Caco-2 (cell line): ENCODE measurements around the gene ELMO1. TPM values are rescaled to one million over a fixed set of nuclear protein-coding genes. Genes with fewer than 3 reads are reported as not detected.

Experiments
- BruUV-seq: library from RNA; stranded (reverse); fragments of 400-500 nt; replicated peaks from 2 replicates; lab custom pipeline; 2021; lab: Mats Ljungman, UMichigan
- CTCF ChIA-PET: fragments of 300-600 bp; sonication (Branson Sonifier 250); formaldehyde crosslinking; loops from one replicate; lab custom pipeline; 2022; ENCODE audit warnings: antibody characterized with exemption; lab: Charles Lee
- POLR2A ChIA-PET: fragments of 300-600 bp; sonication (Branson Sonifier 250); formaldehyde crosslinking; loops from one replicate; lab custom pipeline; 2022; ENCODE audit warnings: antibody characterized with exemption; lab: Charles Lee
- DNase-seq, 2 experiments: peaks; one replicate each; pipeline versions ENCODE4 v3.0.0 to v3.0.0-alpha.2; 2020 to 2022
- H3K27me3 ChIP-seq: replicated peaks from 2 replicates; pipeline ENCODE4 v1.6.0; 2011; ENCODE audit warnings: low read length; ENCODE audit not compliant: control insufficient read depth, insufficient read depth
- H3K36me3 ChIP-seq: 2 replicates; pipeline ENCODE4 v1.5.1; 2011; ENCODE audit warnings: low read length; ENCODE audit not compliant: control insufficient read depth, insufficient read depth
- H3K4me1 ChIP-seq: fragments of 250-450 bp; sonication (Bioruptor Pico); 2 replicates; pipeline ENCODE4 v1.5.1; 2020; ENCODE audit warnings: mild to moderate bottlenecking
- H3K4me3 ChIP-seq: 2 replicates; pipeline ENCODE4 v1.5.1; 2011; ENCODE audit warnings: low read depth, mild to moderate bottlenecking, control low read depth, low read length
- H3K9me3 ChIP-seq: fragments of 250-450 bp; sonication (Bioruptor Pico); 2 replicates; pipeline ENCODE4 v1.5.1; 2020; ENCODE audit warnings: mild to moderate bottlenecking, moderate library complexity
- H3K27ac Mint-ChIP-seq: one replicate; pipeline ENCODE4 v1.8.0; 2022; ENCODE audit warnings: mixed read lengths; ENCODE audit not compliant: unreplicated experiment
- H3K27me3 Mint-ChIP-seq: one replicate; pipeline ENCODE4 v1.8.0; 2022; ENCODE audit warnings: mixed read lengths; ENCODE audit not compliant: insufficient read depth, unreplicated experiment
- H3K36me3 Mint-ChIP-seq: one replicate; pipeline ENCODE4 v1.8.0; 2022; ENCODE audit warnings: mild to moderate bottlenecking, mixed read lengths; ENCODE audit not compliant: insufficient read depth, unreplicated experiment
- H3K4me1 Mint-ChIP-seq: one replicate; pipeline ENCODE4 v1.8.0; 2022; ENCODE audit warnings: low read depth, mixed read lengths; ENCODE audit not compliant: unreplicated experiment
- H3K4me3 Mint-ChIP-seq: one replicate; pipeline ENCODE4 v1.8.0; 2022; ENCODE audit warnings: mild to moderate bottlenecking, moderate library complexity, mixed read lengths; ENCODE audit not compliant: unreplicated experiment
- H3K9me3 Mint-ChIP-seq: one replicate; pipeline ENCODE4 v1.8.0; 2022; ENCODE audit warnings: mixed read lengths; ENCODE audit not compliant: unreplicated experiment
- intact Hi-C: fragments of 100-400 bp; cut with micrococcal nuclease; formaldehyde crosslinking; loops from one replicate; pipeline ENCODE4 v1.10.0; 2022; ENCODE audit not compliant: unreplicated experiment
- total RNA-seq: library from RNA; stranded (reverse); gene quantifications from 2 replicates; pipeline ENCODE4 v1.2.3, GENCODE V29; 2022
- TF ChIP-seq, protein P1 (sequence below), 2 experiments: fragments of 200-600 bp in 1 of 2; IDR thresholded peaks; 1 replicate in 1 of 2; 2 replicates in 1 of 2; pipeline versions ENCODE4 v1.5.1 to v1.8.0; 2011 to 2022; ENCODE audit warnings: antibody characterized with exemption in 1 of 2, control low read depth in 1 of 2, inconsistent platforms in 1 of 2, low read depth in 1 of 2, low read length in 1 of 2, mild to moderate bottlenecking in 1 of 2, moderate library complexity in 1 of 2; ENCODE audit not compliant: insufficient read depth in 1 of 2, severe bottlenecking in 1 of 2, unreplicated experiment in 1 of 2

The ELMO1 gene
- total RNA-seq, 1 experiment from 2014 or later: 0.14 TPM

DNA sequence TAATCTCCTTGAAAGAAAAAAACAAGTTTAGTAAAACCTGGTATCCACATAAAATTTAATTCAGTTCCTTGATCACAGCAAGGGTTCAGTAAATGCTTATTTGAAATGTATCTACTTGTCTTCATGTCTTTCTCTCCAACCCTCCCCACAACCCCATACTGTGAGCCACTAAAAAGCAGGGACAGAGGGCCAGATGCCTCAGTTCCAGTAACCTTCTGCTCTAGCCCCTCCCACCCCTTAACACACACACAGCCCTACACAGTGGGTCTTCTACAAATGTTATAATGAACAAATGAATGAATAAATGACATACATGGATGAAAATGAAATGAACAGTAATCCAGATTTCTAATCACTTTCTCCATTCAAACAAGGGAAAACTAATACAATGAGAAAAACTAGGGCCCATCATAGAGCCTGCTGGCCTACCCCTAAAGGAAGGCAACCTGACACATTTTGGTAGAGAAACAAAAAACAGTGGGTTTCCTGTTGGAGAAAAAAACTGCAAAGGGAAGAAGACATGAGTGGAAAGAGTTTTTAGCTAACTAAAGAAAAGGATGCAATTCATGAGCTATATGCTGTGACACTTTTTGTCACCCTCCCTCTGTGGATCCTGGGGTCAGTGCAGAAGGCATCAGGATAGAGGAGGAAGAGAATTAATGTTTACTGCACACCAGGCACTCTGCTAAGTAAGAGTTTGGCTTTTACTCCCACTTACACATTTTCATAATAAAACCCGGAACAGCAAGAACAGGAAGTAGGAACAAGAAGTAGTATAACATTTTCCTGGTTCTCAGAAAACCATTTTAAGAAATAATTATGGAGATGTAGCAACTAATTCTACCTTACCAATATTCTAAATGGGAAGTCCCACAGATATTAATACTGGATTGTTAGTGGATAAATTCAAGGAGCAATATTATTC, 38.1 kb downstream of the ELMO1 start:
- no peaks in the 10 kb centered on the region for H3K27me3 ChIP-seq
- H3K36me3 ChIP-seq: no peaks in the 10 kb centered on the region
- Mint-ChIP-seq H3K4me3 (no peak overlapping the region), H3K27ac (no peak overlapping the region), H3K9me3 (no peaks in the 10 kb centered on the region), H3K27me3 (peaks cover 10% of the 10 kb centered on the region), H3K36me3 (no peaks in the 10 kb centered on the region), H3K4me1 (no peaks in the 10 kb centered on the region)
- H3K9me3 ChIP-seq: no peaks in the 10 kb centered on the region
- no peak for DNase-seq
- no TSS peak for BruUV-seq
- POLR2A ChIA-PET: no interaction called here
- no peaks in the 10 kb centered on the region for H3K4me1 ChIP-seq
- CTCF ChIA-PET: no interaction called here
- intact Hi-C loops: no loop called here
- TF ChIP-seq, protein P1, sequence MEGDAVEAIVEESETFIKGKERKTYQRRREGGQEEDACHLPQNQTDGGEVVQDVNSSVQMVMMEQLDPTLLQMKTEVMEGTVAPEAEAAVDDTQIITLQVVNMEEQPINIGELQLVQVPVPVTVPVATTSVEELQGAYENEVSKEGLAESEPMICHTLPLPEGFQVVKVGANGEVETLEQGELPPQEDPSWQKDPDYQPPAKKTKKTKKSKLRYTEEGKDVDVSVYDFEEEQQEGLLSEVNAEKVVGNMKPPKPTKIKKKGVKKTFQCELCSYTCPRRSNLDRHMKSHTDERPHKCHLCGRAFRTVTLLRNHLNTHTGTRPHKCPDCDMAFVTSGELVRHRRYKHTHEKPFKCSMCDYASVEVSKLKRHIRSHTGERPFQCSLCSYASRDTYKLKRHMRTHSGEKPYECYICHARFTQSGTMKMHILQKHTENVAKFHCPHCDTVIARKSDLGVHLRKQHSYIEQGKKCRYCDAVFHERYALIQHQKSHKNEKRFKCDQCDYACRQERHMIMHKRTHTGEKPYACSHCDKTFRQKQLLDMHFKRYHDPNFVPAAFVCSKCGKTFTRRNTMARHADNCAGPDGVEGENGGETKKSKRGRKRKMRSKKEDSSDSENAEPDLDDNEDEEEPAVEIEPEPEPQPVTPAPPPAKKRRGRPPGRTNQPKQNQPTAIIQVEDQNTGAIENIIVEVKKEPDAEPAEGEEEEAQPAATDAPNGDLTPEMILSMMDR (IDR thresholded peaks at IDR 0.05; ENCODE audit: insufficient read depth in 1 of 2, low read depth in 1 of 2, low read length in 1 of 2, severe bottlenecking in 1 of 2, unreplicated experiment in 1 of 2): no peak
- no peak overlapping the region for H3K4me3 ChIP-seq

DNA sequence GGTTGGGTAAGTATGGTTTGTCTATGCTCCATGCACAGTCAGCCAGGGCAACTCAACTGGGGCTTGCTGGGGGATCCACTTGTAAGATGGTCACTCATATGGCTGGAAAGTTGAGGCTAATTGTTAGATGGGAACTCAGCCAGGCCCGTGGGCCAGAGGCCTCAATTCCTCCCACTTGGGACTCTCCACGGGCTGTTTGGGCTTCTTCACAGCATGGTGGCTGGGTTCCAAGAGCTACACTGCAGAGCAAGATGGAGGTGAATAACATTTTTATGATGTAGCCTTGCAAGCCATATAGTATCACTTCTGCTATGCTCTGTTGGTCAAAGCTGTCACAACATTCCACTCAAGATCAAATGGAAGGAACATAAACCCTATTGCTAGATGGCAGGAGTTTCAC, 39.2 kb downstream of the ELMO1 start:
- H3K9me3 ChIP-seq: no peaks in the 10 kb centered on the region
- POLR2A ChIA-PET: no interaction called here
- no peak overlapping the region for H3K4me3 Mint-ChIP-seq

More for the DNA sequence above, 39.2 kb downstream of the ELMO1 start:
- no TSS peak for BruUV-seq
- DNase-seq: no peak
- no peaks in the 10 kb centered on the region for H3K4me1 Mint-ChIP-seq
- no peaks in the 10 kb centered on the region for H3K9me3 Mint-ChIP-seq
- CTCF ChIA-PET: no interaction called here
- H3K27me3 ChIP-seq: no peaks in the 10 kb centered on the region
- H3K4me3 ChIP-seq: no peak overlapping the region
- H3K36me3 Mint-ChIP-seq: no peaks in the 10 kb centered on the region
- no peak overlapping the region for H3K27ac Mint-ChIP-seq
- intact Hi-C loops: no loop called here
- no peaks in the 10 kb centered on the region for H3K4me1 ChIP-seq
- H3K27me3 Mint-ChIP-seq: peaks cover 10% of the 10 kb centered on the region
- TF ChIP-seq, protein P1 (IDR thresholded peaks at IDR 0.05; ENCODE audit: insufficient read depth in 1 of 2, low read depth in 1 of 2, low read length in 1 of 2, severe bottlenecking in 1 of 2, unreplicated experiment in 1 of 2): no peak
- no peaks in the 10 kb centered on the region for H3K36me3 ChIP-seq
